ENCODE measurements around the gene MSH4.

GRCh38 chr1:75794382-75794781 is 2.3 kb upstream of the MSH4 start:
- TF ChIP-seq EZH2 (IDR thresholded peaks at IDR 0.05): no peak
- TF ChIP-seq POLR2AphosphoS5 (IDR thresholded peaks at IDR 0.05; ENCODE audit: borderline replicate concordance, low read depth, low read length): no peak
- TF ChIP-seq FOXP2 (optimal IDR thresholded peaks at IDR 0.05; ENCODE audit: control extremely low read depth, extremely low read length, insufficient read depth): no peak
